ENCODE results near the gene H6PD.

The H6PD gene

GRCh38 chr1:9302745-9303524, 68.4 kb downstream of the H6PD start:
- no peak for DNase-seq

GRCh38 chr1:9303916-9304315, 69.3 kb downstream of the H6PD start:
- DNase-seq: no peak

- no peak for DNase-seq
Observed at GRCh38 chr1:9305216-9305615, 70.6 kb downstream of the H6PD start.

- DNase-seq: no peak
Observed at GRCh38 chr1:9306006-9306405, 71.4 kb downstream of the H6PD start.

- no peak for DNase-seq
Observed at GRCh38 chr1:9307303-9307702, 72.7 kb downstream of the H6PD start.

GRCh38 chr1:9308236-9308785, 73.7 kb downstream of the H6PD start:
- DNase-seq: no peak

GRCh38 chr1:9309080-9309479, 74.5 kb downstream of the H6PD start:
- no peak for DNase-seq

GRCh38 chr1:9309991-9310390, 75.4 kb downstream of the H6PD start:
- no peak for DNase-seq

- DNase-seq: no peak
Observed at GRCh38 chr1:9311029-9311428, 76.5 kb downstream of the H6PD start.

GRCh38 chr1:9311479-9311878, 76.9 kb downstream of the H6PD start:
- DNase-seq: no peak

GRCh38 chr1:9312168-9312720, 77.7 kb downstream of the H6PD start:
- no peak for DNase-seq

- no peak for DNase-seq
Observed at GRCh38 chr1:9313576-9313975, 79.0 kb downstream of the H6PD start.

GRCh38 chr1:9314111-9314510, 79.5 kb downstream of the H6PD start:
- DNase-seq: no peak

- DNase-seq: no peak
Observed at GRCh38 chr1:9314711-9315379, 80.3 kb downstream of the H6PD start.

- DNase-seq: no peak
Observed at GRCh38 chr1:9315411-9316079, 81.0 kb downstream of the H6PD start.

- no peak for DNase-seq
Observed at GRCh38 chr1:9316080-9316444, 81.5 kb downstream of the H6PD start.

GRCh38 chr1:9316512-9316911, 81.9 kb downstream of the H6PD start:
- DNase-seq: no peak

GRCh38 chr1:9317072-9317471, 82.5 kb downstream of the H6PD start:
- no peak for DNase-seq

- DNase-seq: peak; percentile 64
Observed at GRCh38 chr1:9317591-9318417, 83.2 kb downstream of the H6PD start.

GRCh38 chr1:9319208-9319788, 84.7 kb downstream of the H6PD start:
- no peak for DNase-seq

GRCh38 chr1:9319789-9320519, 85.4 kb downstream of the H6PD start:
- no peak for DNase-seq

Data from NCI-H1105 (cell line).